Epithelial cell of alveolus of lung (primary cell): Measurements from ENCODE around the gene CCDC195. TPM values are rescaled to one million over a fixed set of nuclear protein-coding genes. Genes with fewer than 3 reads are reported as not detected.

Experiments used
- total RNA-seq: library from RNA; depleted of rRNA; stranded (reverse); fragments of >200 nt; gene quantifications from 2 replicates; pipeline ENCODE4 v1.2.1, GENCODE V29; 2015

CCDC195 gene, protein sequence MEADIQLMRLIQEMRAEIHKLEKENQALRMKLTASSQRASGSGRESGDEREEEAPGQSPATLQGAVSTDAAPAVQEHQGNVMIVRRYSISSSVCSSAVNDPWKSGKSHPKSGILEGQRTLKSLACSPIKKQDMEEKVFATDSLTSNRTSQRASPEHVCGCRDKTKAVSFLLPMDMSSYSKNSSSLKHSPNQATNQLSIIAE
- not detected in 2 replicates for total RNA-seq

GRCh38 chr2:224716201-224716600 is at the start of gene CCDC195:
CCDC195 (minus strand) TSS chr2:224716365; CDS start chr2:224716365, 0 bp downstream.

Other genes with a start within 250 kb of the CCDC195 start
- gene CUL3, start 131.0 kb downstream of the CCDC195 start, total RNA-seq: 37.5 and 48.5 TPM in 2 replicates